ENCODE data around the gene NAALADL2. TPM values are rescaled to one million over a fixed set of nuclear protein-coding genes. Genes with fewer than 3 reads are reported as not detected.

The NAALADL2 gene
- total and polyA plus RNA-seq, 2 donors (not counting 3 experiments of a cell fraction or from before 2014, with no cell fraction given): 1.1 to 4.0 TPM

GRCh38 chr3:175020101-175020500 lies 161.0 kb downstream of the NAALADL2 start:
- Histone ChIP-seq H3K9me1 (replicated peaks; ENCODE audit: control insufficient read depth, extremely low read depth, insufficient read depth, low read length) (no peaks in the 10 kb centered on the region), H3K4me1 (ENCODE audit: control insufficient read depth, extremely low read depth, insufficient read depth, low read length) (no peaks in the 10 kb centered on the region), H3K27ac (ENCODE audit: insufficient read depth, low read depth, low read length) (no peak overlapping the region), H3K9ac (replicated peaks; ENCODE audit: extremely low read depth, insufficient read depth, low read length) (no peak overlapping the region), H3K36me3 (ENCODE audit: control insufficient read depth in 2 of 2, extremely low read depth in 1 of 2, insufficient read depth in 2 of 2, low read length in 2 of 2) (no peaks in the 10 kb centered on the region), H3K4me3 (replicated peaks in 1 of 3; ENCODE audit: insufficient read depth in 1 of 3, low read depth in 1 of 3, low read length in 3 of 3) (no peak overlapping the region), H3K27me3 (ENCODE audit: control insufficient read depth in 2 of 2, insufficient read depth in 2 of 2, low read length in 2 of 2) (no peaks in the 10 kb centered on the region), H3K4me2 (ENCODE audit: insufficient read depth, low read length) (no peak overlapping the region), H4K20me1 (replicated peaks; ENCODE audit: control insufficient read depth, extremely low read depth, insufficient read depth, low read length) (no peaks in the 10 kb centered on the region), H3K9me3 (replicated peaks; ENCODE audit: control insufficient read depth, insufficient read depth, low read length) (no peaks in the 10 kb centered on the region), H3K79me2 (ENCODE audit: control insufficient read depth, insufficient read depth, low read length) (no peaks in the 10 kb centered on the region), H2AFZ (ENCODE audit: low read depth, low read length) (no peak overlapping the region)
- BruUV-seq (replicated peaks): no TSS peak
- FAIRE-seq (no peak), DNase-seq (ENCODE audit: low read depth, low spot score) (no peak)
- no peak for TF ChIP-seq MYC (IDR thresholded peaks at IDR 0.05; ENCODE audit: low read depth, low read length)
- POLR2A ChIA-PET: no interaction called here
- intact Hi-C loops (cut with micrococcal nuclease) (no loop called here), dilution Hi-C loops (cut with MboI; ENCODE audit: extremely low pct_ligation_motif_present, low sequenced_read_pairs) (no loop called here)
- CTCF ChIA-PET: interaction anchor here (1.0 kb wide), 1 partner anchor 8 kb away, joined by 3 read pairs; no protein-coding TSS in a partner anchor

GRCh38 chr3:175029828-175030227 lies 170.7 kb downstream of the NAALADL2 start:
- no peaks in the 10 kb centered on the region for H3K36me3 ChIP-seq (ENCODE audit: control insufficient read depth in 2 of 2, extremely low read depth in 1 of 2, insufficient read depth in 2 of 2, low read length in 2 of 2)
- no peaks in the 10 kb centered on the region for H3K9me3 ChIP-seq (replicated peaks; ENCODE audit: control insufficient read depth, insufficient read depth, low read length)
- dilution Hi-C loops (cut with MboI; ENCODE audit: extremely low pct_ligation_motif_present, low sequenced_read_pairs): no loop called here
- no TSS peak for BruUV-seq (replicated peaks)
- H3K9ac ChIP-seq (replicated peaks; ENCODE audit: extremely low read depth, insufficient read depth, low read length): no peak overlapping the region
- H3K4me2 ChIP-seq (ENCODE audit: insufficient read depth, low read length): no peak overlapping the region
- ChIA-PET POLR2A (no interaction called here), CTCF (no interaction called here)
- intact Hi-C loops (cut with micrococcal nuclease): no loop called here
- no peak overlapping the region for H3K4me3 ChIP-seq (replicated peaks in 1 of 3; ENCODE audit: insufficient read depth in 1 of 3, low read depth in 1 of 3, low read length in 3 of 3)
- H2AFZ ChIP-seq (ENCODE audit: low read depth, low read length): no peak overlapping the region
- FAIRE-seq: no peak
- TF ChIP-seq POLR2A (IDR thresholded peaks at IDR 0.05; ENCODE audit: low read depth, low read length) (no peak), EZH2 (IDR thresholded peaks at IDR 0.05; ENCODE audit: borderline replicate concordance, low read depth, low read length, severe bottlenecking) (no peak), MYC (IDR thresholded peaks at IDR 0.05; ENCODE audit: low read depth, low read length) (no peak), FOS (IDR thresholded peaks at IDR 0.05; ENCODE audit: borderline replicate concordance, insufficient read depth, low read length) (no peak), GATA2 (IDR thresholded peaks at IDR 0.05; ENCODE audit: insufficient read depth, insufficient read length, low read depth, low read length) (no peak), MAX (IDR thresholded peaks at IDR 0.05; ENCODE audit: insufficient read depth, insufficient read length) (no peak)
- H3K27ac ChIP-seq (ENCODE audit: insufficient read depth, low read depth, low read length): no peak overlapping the region
- DNase-seq (ENCODE audit: low read depth, low spot score): no peak
- H4K20me1 ChIP-seq (replicated peaks; ENCODE audit: control insufficient read depth, extremely low read depth, insufficient read depth, low read length): no peaks in the 10 kb centered on the region
- H3K4me1 ChIP-seq (ENCODE audit: control insufficient read depth, extremely low read depth, insufficient read depth, low read length): no peaks in the 10 kb centered on the region
- H3K9me1 ChIP-seq (replicated peaks; ENCODE audit: control insufficient read depth, extremely low read depth, insufficient read depth, low read length): no peaks in the 10 kb centered on the region
- no peaks in the 10 kb centered on the region for H3K79me2 ChIP-seq (ENCODE audit: control insufficient read depth, insufficient read depth, low read length)
- H3K27me3 ChIP-seq (ENCODE audit: control insufficient read depth in 2 of 2, insufficient read depth in 2 of 2, low read length in 2 of 2): no peaks in the 10 kb centered on the region

All from endothelial cell of umbilical vein (primary cell).